ENCODE data around the gene PLXDC1.

PLXDC1 gene

DNA sequence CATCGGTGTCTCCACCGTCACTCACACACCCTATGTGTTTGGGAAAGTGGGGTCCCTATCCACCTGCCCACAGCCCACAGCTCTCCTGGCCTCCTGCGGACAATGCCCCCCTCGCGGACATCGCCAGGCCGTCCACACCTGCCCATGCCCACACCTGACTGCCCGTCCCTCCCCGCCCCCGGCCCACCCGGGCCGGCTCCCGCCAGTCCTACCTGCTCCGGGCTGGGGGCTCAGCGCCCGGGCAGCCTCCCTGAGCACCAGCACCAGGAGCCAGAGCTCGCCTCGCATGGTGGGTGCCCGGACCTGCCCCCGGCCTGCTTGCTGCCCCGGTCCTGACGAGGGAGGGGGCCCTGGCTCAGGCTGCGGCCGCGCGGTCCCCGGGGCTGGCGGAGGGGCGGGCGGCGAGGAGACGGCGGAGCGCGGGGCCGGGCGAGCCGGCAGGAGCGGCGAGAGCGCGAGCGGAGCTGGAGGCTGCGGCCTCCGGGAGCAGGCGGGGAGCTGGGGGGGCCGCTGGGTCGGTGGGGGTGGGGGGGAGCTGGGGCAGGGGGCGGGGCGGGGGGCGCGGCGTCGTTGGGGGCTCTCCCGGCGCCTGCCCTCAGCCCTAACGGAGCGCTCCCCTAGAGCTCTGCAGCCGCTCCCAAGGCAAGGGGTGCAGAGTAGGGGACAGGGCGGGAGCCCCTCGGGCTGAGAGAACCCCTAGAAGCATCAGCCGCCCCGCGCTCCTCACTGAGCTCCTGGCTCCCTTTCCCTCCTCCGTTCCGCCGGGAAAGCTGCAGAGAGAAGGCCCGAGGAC is at the start of gene PLXDC1:
TSS of gene PLXDC1 (minus strand) at position 488 of the 793 bp plus-strand sequence. CDS start at position 288, 200 bp downstream.
- Histone ChIP-seq H3K36me3 (ENCODE audit: insufficient read depth, low read depth, low read length) (no peaks in the 10 kb centered on the region), H3K27ac (ENCODE audit: low read length) (no peak within 1 kb of the TSS), H3K9ac (ENCODE audit: low read depth, low read length) (no peak within 1 kb of the TSS), H3K4me3 (ENCODE audit: low read length) (peak within 1 kb of the TSS; percentile 82), H3K9me3 (ENCODE audit: insufficient read depth, low read depth, low read length) (no peaks in the 10 kb centered on the region), H3K4me1 (ENCODE audit: insufficient read depth, low read length) (no peaks in the 10 kb centered on the region), H3K27me3 (ENCODE audit: insufficient read depth, low read length) (peaks cover 39% of the 10 kb centered on the region)

DNA sequence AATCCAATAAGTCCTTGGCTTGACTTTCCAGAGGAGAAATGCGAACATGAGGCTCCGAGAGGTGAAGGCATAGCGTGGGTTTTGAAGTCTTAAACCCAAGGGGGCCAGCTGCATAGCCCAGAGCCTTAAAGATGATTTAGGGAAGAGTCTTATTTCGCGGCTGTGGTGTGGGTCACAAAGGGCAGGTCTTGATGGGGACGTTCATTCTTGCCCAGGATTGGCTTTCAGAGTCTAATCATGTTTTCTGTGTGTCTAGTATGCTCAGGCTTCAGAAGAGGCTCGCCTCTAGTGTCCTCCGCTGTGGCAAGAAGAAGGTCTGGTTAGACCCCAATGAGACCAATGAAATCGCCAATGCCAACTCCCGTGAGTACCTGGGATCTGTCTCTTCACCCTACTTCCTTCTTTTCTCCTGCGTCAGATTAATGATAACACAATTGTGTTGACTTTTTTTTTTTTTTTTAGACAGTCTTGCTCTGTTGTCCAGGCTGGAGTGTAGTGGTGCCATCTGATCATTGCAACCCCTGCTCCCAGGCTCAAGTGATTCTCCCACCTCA is 49.6 kb upstream of the PLXDC1 start:
- peak overlapping the region; percentile 100 for H3K4me3 ChIP-seq (ENCODE audit: low read length)
- peaks cover 49% of the 10 kb centered on the region for H3K36me3 ChIP-seq (ENCODE audit: insufficient read depth, low read depth, low read length)
- no peaks in the 10 kb centered on the region for H3K27me3 ChIP-seq (ENCODE audit: insufficient read depth, low read length)
- H3K27ac ChIP-seq (ENCODE audit: low read length) = peak overlapping the region; percentile 88
- peaks cover 13% of the 10 kb centered on the region; the same call in 1 of the 2 replicates for H3K4me1 ChIP-seq (ENCODE audit: insufficient read depth, low read length)
- H3K9ac ChIP-seq (ENCODE audit: low read depth, low read length) = peak overlapping the region; percentile 95
- no peaks in the 10 kb centered on the region for H3K9me3 ChIP-seq (ENCODE audit: insufficient read depth, low read depth, low read length)

DNA sequence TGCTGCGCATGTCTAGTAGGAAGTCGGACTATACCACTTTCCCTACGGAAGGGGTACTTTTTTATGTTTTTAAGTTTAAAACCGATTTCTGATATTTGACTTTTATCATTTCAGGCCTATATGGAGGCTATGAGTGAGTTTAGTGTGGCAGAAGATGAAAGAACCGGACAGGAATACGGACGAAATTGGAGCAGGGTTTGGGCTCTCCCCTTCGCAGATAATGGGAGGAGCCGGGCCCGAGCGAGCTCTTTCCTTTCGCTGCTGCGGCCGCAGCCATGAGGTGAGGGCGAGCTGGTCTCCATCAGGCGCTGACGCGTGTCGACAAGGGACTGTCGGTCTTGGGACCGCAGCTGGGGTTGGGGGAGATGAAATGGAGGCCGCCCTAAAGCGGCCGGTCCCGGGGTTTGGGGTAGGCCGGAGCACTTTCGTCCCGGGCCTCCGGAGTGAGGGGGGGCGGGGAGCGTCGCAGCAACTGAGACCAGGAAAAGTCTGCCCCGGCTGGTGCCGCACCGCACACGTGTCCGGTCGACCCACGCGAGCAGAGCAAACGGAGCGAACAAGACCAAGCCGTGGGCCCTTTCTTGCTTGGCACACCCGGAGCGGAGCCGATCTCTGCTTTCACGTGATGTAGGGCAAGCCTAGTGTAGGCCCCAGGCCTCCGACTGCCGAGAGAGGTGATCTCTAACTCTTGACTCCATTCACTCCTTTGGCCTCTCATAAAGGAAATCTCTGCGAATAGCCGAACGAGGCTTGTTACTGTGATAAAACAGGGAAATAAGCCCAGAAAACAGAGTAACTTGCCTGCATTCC is 48.8 kb upstream of the PLXDC1 start, which contains the start of gene RPL19:
TSS of gene RPL19 (plus strand) at position 214 of the 810 bp plus-strand sequence. CDS start at position 276, 62 bp downstream.
- no peaks in the 10 kb centered on the region for H3K9me3 ChIP-seq (ENCODE audit: insufficient read depth, low read depth, low read length)
- peaks cover 48% of the 10 kb centered on the region for H3K36me3 ChIP-seq (ENCODE audit: insufficient read depth, low read depth, low read length)
- peaks cover 16% of the 10 kb centered on the region; the same call in 1 of the 2 replicates for H3K4me1 ChIP-seq (ENCODE audit: insufficient read depth, low read length)
- H3K27me3 ChIP-seq (ENCODE audit: insufficient read depth, low read length) = no peaks in the 10 kb centered on the region
- peak within 1 kb of the TSS; percentile 88 for H3K27ac ChIP-seq (ENCODE audit: low read length)
- H3K9ac ChIP-seq (ENCODE audit: low read depth, low read length) = peak within 1 kb of the TSS; percentile 95
- H3K4me3 ChIP-seq (ENCODE audit: low read length) = peak within 1 kb of the TSS; percentile 100

DNA sequence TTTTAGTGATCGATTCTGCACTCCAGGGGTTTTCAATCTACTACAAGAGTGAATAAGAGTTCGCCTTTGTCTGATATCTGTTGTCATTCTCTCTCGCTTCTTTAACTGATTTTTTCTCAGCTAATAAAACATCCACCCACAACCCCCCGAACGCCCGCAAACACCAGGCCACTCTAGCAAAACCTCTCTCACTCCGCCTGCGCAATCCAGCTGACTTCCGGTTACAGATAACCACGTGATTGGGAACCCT is 48.3 kb upstream of the PLXDC1 start:
- no peaks in the 10 kb centered on the region for H3K9me3 ChIP-seq (ENCODE audit: insufficient read depth, low read depth, low read length)
- H3K9ac ChIP-seq (ENCODE audit: low read depth, low read length) = peak overlapping the region; percentile 95
- H3K27me3 ChIP-seq (ENCODE audit: insufficient read depth, low read length) = no peaks in the 10 kb centered on the region
- H3K27ac ChIP-seq (ENCODE audit: low read length) = peak overlapping the region; percentile 88
- peaks cover 16% of the 10 kb centered on the region; the same call in 1 of the 2 replicates for H3K4me1 ChIP-seq (ENCODE audit: insufficient read depth, low read length)
- H3K4me3 ChIP-seq (ENCODE audit: low read length) = peak overlapping the region; percentile 100
- peaks cover 43% of the 10 kb centered on the region for H3K36me3 ChIP-seq (ENCODE audit: insufficient read depth, low read depth, low read length)

DNA sequence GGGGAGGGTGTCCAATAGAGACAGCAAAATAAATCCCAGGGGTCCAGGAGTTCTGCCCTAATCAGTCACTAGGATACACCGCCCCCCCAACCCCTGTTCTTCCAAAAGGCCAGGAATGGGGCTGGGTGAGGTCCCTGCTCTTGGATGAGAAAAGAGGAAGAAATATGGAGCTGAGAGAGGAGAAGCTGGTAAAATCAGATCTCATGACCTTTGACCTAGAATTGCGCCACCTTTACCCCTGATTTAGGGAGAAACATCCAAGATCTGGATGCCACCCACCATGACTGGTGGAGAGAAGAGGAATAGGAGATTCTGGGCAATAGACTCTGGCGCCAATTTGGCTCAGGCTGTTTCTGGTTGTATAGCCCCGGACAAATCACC is 46.7 kb upstream of the PLXDC1 start:
- Histone ChIP-seq H3K27ac (ENCODE audit: low read length) (peak overlapping the region; percentile 80), H3K4me3 (ENCODE audit: low read length) (peak overlapping the region; percentile 85; the same call in 1 of the 2 replicates), H3K4me1 (ENCODE audit: insufficient read depth, low read length) (peaks cover 16% of the 10 kb centered on the region; the same call in 1 of the 2 replicates)

DNA sequence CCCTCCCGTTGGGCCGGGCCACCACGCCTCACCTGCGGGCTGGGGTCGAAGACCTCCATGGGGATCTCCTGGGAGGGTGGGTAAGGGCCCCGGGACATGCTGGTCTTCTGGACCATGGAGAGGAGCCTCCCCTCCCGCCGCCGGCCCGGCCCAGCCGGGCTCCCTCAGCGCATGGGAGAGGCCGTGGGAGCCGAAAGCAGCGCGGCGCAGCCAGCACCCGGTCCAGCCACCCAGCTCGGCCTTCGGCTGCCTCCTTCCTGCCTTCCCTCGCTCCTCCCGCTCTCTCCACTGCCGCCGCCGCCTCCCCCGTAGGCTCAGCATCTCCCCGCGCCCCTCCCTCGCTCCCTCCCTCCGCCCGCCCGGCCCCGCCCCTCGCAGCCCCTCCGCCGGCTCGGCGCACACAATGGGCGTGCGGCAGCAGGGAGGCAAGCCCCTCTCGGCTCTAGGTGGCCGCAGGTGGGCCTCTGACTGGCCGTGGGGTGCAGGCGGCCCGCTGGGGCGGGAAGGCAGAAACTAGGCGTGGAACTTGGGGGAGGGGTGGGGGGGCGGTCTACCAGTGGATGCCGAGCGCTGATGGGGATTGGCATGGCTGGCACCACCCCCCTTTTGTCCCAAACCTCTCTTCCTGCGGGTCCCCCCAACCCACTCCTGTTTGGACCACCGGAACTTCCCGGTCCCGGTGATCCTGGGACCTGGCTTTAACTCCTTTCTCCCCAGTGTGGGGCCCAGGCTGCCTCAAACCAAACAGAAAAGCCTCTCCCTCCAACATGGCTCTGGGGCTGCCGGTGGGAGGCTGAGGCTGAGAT is 46.1 kb upstream of the PLXDC1 start, which contains the start of gene CACNB1:
TSS of gene CACNB1 (minus strand) at position 290 of the 806 bp plus-strand sequence. CDS start at position 116, 174 bp downstream.
- Histone ChIP-seq H3K27me3 (ENCODE audit: insufficient read depth, low read length) (no peaks in the 10 kb centered on the region), H3K9me3 (ENCODE audit: insufficient read depth, low read depth, low read length) (no peaks in the 10 kb centered on the region), H3K4me3 (ENCODE audit: low read length) (peak within 1 kb of the TSS; percentile 85), H3K9ac (ENCODE audit: low read depth, low read length) (peak within 1 kb of the TSS; percentile 79; the same call in 1 of the 2 replicates), H3K36me3 (ENCODE audit: insufficient read depth, low read depth, low read length) (peaks cover 37% of the 10 kb centered on the region), H3K27ac (ENCODE audit: low read length) (peak within 1 kb of the TSS; percentile 80), H3K4me1 (ENCODE audit: insufficient read depth, low read length) (peaks cover 16% of the 10 kb centered on the region; the same call in 1 of the 2 replicates)

More for the DNA sequence above, 46.7 kb upstream of the PLXDC1 start:
- Histone ChIP-seq H3K9me3 (ENCODE audit: insufficient read depth, low read depth, low read length) (no peaks in the 10 kb centered on the region), H3K27me3 (ENCODE audit: insufficient read depth, low read length) (no peaks in the 10 kb centered on the region), H3K9ac (ENCODE audit: low read depth, low read length) (peak overlapping the region; percentile 79; the same call in 1 of the 2 replicates), H3K36me3 (ENCODE audit: insufficient read depth, low read depth, low read length) (peaks cover 37% of the 10 kb centered on the region)

DNA sequence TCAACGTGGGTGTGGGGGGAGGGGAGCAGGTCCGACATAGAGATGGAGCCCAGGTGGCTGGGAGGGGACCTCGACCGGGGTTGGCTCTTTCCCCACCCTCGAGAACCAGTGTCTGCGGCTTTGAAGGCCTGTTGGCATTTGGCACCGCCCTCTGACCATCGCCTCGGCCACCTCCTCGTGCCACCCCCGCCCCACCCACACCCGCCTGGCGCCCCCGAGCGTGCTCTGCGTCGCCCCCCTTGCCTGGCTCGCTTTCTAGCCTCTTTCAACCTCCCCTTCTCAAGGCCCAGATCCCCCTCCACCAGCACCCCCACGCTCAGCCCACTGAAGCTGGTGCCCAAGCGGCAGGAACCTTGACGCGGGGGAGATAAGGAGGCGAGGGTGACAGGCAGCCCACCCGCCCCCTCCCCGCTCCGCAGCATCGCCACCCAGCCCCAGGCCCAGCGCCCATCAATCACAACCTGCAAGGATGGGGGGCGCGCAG is 45.4 kb upstream of the PLXDC1 start:
- Histone ChIP-seq H3K4me1 (ENCODE audit: insufficient read depth, low read length) (peaks cover 16% of the 10 kb centered on the region; the same call in 1 of the 2 replicates), H3K9ac (ENCODE audit: low read depth, low read length) (peak overlapping the region; percentile 78; the same call in 1 of the 2 replicates), H3K36me3 (ENCODE audit: insufficient read depth, low read depth, low read length) (peaks cover 37% of the 10 kb centered on the region), H3K27me3 (ENCODE audit: insufficient read depth, low read length) (no peaks in the 10 kb centered on the region), H3K9me3 (ENCODE audit: insufficient read depth, low read depth, low read length) (no peaks in the 10 kb centered on the region), H3K27ac (ENCODE audit: low read length) (no peak overlapping the region), H3K4me3 (ENCODE audit: low read length) (peak overlapping the region; percentile 85)

DNA sequence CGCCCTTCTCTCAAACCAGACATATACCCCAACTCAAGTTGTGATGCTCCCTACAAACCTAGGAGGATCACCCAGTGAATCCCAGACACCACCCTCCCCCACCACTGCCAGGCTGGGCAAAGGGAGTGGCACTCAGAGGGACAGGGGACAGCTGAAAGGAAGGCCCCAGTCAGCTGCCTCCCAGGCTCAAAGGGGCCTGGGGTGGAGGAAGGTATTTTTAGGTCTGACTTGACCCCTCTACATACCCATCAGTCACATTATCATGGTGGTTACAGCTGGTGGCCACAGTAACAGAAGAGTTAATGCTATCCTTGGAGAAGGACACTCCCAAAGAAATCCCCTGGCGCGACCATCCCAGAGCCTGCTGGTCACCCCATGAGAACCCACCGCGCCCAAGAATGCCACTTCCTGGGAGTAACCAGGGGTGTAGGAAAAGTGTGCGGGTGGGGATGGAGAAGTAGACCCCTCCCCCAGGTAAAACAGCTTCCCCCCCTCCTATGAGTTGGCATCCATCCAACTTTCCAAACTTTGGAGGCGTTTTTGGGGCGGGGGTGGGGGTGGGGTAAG is 44.9 kb upstream of the PLXDC1 start:
- H3K4me3 ChIP-seq (ENCODE audit: low read length) = peak overlapping the region; percentile 85; the same call in 1 of the 2 replicates
- H3K36me3 ChIP-seq (ENCODE audit: insufficient read depth, low read depth, low read length) = peaks cover 37% of the 10 kb centered on the region
- H3K4me1 ChIP-seq (ENCODE audit: insufficient read depth, low read length) = peaks cover 16% of the 10 kb centered on the region; the same call in 1 of the 2 replicates
- no peak overlapping the region for H3K27ac ChIP-seq (ENCODE audit: low read length)
- H3K9me3 ChIP-seq (ENCODE audit: insufficient read depth, low read depth, low read length) = no peaks in the 10 kb centered on the region
- H3K27me3 ChIP-seq (ENCODE audit: insufficient read depth, low read length) = no peaks in the 10 kb centered on the region
- peak overlapping the region; percentile 61 for H3K9ac ChIP-seq (ENCODE audit: low read depth, low read length)

DNA sequence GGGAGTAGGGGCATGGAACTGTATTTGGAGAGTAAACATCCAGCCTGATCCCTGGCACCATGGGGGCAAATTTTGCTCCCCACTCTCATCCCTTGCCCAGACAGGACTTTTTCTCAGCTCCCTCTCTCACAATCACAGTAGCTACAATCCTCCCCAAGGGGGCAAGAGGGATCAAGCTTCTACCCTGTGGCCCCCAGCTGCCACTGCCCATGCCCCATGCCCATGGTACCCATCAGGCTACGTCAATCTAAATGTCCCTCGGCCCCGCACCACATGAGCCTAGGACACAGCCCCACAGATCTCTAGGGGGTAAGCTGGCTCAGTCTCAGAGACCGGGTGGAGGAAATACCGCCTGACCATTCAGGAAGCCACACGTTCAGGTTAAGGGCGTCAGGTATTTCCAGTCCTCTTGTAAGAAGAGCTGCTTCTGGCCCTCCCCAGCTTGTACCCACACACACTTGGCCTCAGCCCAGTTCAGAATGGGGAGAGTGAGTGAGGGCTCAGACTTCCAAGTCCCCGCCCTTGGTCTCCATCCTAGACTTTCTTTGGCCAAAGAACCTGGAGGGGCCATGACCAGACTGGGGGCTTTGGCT is 44.2 kb upstream of the PLXDC1 start:
- peak overlapping the region; percentile 61; the same call in 1 of the 2 replicates for H3K9ac ChIP-seq (ENCODE audit: low read depth, low read length)
- no peaks in the 10 kb centered on the region for H3K9me3 ChIP-seq (ENCODE audit: insufficient read depth, low read depth, low read length)
- no peaks in the 10 kb centered on the region for H3K27me3 ChIP-seq (ENCODE audit: insufficient read depth, low read length)
- peaks cover 12% of the 10 kb centered on the region; the same call in 1 of the 2 replicates for H3K4me1 ChIP-seq (ENCODE audit: insufficient read depth, low read length)
- H3K4me3 ChIP-seq (ENCODE audit: low read length) = peak overlapping the region; percentile 85
- H3K36me3 ChIP-seq (ENCODE audit: insufficient read depth, low read depth, low read length) = peaks cover 34% of the 10 kb centered on the region
- no peak overlapping the region for H3K27ac ChIP-seq (ENCODE audit: low read length)

DNA sequence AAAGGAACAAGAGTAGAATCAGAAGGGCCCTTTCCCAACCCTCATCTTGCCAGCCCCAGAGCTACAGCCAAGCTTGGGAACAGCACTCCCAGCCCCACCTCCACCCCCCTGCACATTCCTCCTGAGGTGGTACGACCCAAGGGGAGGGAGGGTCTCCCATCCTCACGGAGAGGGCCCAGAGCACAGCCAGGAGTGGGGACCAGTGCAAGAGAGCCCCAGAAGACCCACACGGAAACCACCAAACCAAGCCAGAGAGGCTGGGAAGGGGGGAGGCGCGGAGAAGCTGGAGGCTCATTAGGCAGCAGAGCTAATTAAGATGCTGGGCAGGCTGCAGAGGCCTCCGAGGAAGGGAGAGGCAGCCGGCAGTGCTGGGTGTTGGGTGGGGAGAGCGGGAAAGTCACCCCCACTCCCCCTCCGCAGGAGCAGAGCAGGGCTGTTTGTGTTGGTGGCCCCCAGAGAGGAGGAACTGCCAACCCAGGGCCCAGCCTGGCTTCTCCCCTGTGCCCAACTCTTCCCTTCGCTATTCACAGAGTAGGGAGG is 43.6 kb upstream of the PLXDC1 start:
- Histone ChIP-seq H3K27ac (ENCODE audit: low read length) (peak overlapping the region; percentile 12), H3K9ac (ENCODE audit: low read depth, low read length) (peak overlapping the region; percentile 24; the same call in 1 of the 2 replicates), H3K27me3 (ENCODE audit: insufficient read depth, low read length) (no peaks in the 10 kb centered on the region), H3K9me3 (ENCODE audit: insufficient read depth, low read depth, low read length) (no peaks in the 10 kb centered on the region), H3K36me3 (ENCODE audit: insufficient read depth, low read depth, low read length) (peaks cover 32% of the 10 kb centered on the region), H3K4me3 (ENCODE audit: low read length) (peak overlapping the region; percentile 85), H3K4me1 (ENCODE audit: insufficient read depth, low read length) (peaks cover 12% of the 10 kb centered on the region; the same call in 1 of the 2 replicates)

All from iPS-20b (cell line).